Sigmoid colon (tissue), 7 donors: ENCODE results near the gene GJB2. TPM values are rescaled to one million over a fixed set of nuclear protein-coding genes. Genes with fewer than 3 reads are reported as not detected.
A peak's percentile ranks its signal among the peaks of the same experiment; 100 is the strongest.

ENCODE experiments used
- DNase-seq: peaks from one replicate; pipeline ENCODE4 v3.0.0-alpha.2; 2019
- H3K27ac ChIP-seq, 4 donors: fragments of 200-600 bp; sonication (generic); one replicate each; pipeline ENCODE4 v1.5.1; 2016 to 2019; ENCODE audit warnings: mild to moderate bottlenecking in 1 of 4
- H3K27me3 ChIP-seq, 3 donors: fragments of 200-600 bp; sonication (generic); one replicate each; pipeline ENCODE4 v1.5.1; 2019; ENCODE audit warnings: mild to moderate bottlenecking in 1 of 3
- H3K36me3 ChIP-seq, 4 donors: fragments of 200-600 bp; sonication (generic); one replicate each; pipeline ENCODE4 v1.5.1; 2016 to 2019
- H3K4me1 ChIP-seq, 4 donors: fragments of 200-600 bp; sonication (generic); one replicate each; pipeline ENCODE4 v1.5.1; 2017 to 2019
- H3K4me3 ChIP-seq, 4 donors: fragments of 200-600 bp; sonication (generic); one replicate each; pipeline ENCODE4 v1.5.1; 2017 to 2019; ENCODE audit warnings: mild to moderate bottlenecking in 2 of 4, moderate library complexity in 1 of 4
- H3K9me3 ChIP-seq, 4 donors: fragments of 200-600 bp in 3 of 4; sonication (generic) in 3 of 4; one replicate each; pipeline versions ENCODE4 v1.5.1 to v1.6.1; 2013 to 2019
- EP300 ChIP-seq, 4 donors: sonication (generic); formaldehyde crosslinking; IDR thresholded peaks; one replicate each; pipeline ENCODE4 v1.6.1; 2017; ENCODE audit warnings: antibody characterized with exemption in 4 of 4
- POLR2A ChIP-seq, 2 donors: fragments of 450-650 bp; IDR thresholded peaks; one replicate each; pipeline ENCODE4 v1.6.1; 2016; ENCODE audit warnings: antibody characterized with exemption in 2 of 2, mild to moderate bottlenecking in 2 of 2, moderate library complexity in 2 of 2
- POLR2AphosphoS5 ChIP-seq, 4 donors: sonication (generic); formaldehyde crosslinking; IDR thresholded peaks; one replicate each; pipeline ENCODE4 v1.6.1; 2017; ENCODE audit warnings: antibody characterized with exemption in 4 of 4
- WGBS, 2 donors: extraction: QIAGEN DNeasy Blood & Tissue Kit; methylation state at CpG; one replicate each; pipeline ENCODE4 v1.1.7; 2013; 5-methylcytosine and 5-hydroxymethylcytosine counted together
- intact Hi-C: fragments of 100-400 bp; cut with DNase I; formaldehyde crosslinking; loops from one replicate; pipeline ENCODE4 v1.15.1; 2023
- polyA plus RNA-seq, 3 donors: library from polyadenylated mRNA; stranded (reverse); fragments of 200-250 nt; gene quantifications; one replicate each; pipeline ENCODE4 v1.2.3, GENCODE V29; 2013
- total RNA-seq, 4 donors: library from RNA; depleted of rRNA; stranded (reverse); fragments of >200 nt; gene quantifications; one replicate each; pipeline ENCODE4 v1.1.0, GENCODE V29; 2016
- TF ChIP-seq, protein P1 (sequence below), 4 experiments: fragments of 450-650 bp in 3 of 4; fragments of 200-600 bp in 1 of 4; IDR thresholded peaks; one replicate each; pipeline ENCODE4 v1.5.1; 2016 to 2019; ENCODE audit warnings: antibody characterized with exemption in 4 of 4, mild to moderate bottlenecking in 3 of 4, moderate library complexity in 2 of 4
- donor health status: healthy with polysubstance abuse.
- donor health status: Bipolar disorder and iron deficiency.
- donor health status: healthy.

Gene GJB2
- total and polyA plus RNA-seq, 7 donors, result 0.49 to 25.9 (median 7.3) TPM; not detected in 3

DNA sequence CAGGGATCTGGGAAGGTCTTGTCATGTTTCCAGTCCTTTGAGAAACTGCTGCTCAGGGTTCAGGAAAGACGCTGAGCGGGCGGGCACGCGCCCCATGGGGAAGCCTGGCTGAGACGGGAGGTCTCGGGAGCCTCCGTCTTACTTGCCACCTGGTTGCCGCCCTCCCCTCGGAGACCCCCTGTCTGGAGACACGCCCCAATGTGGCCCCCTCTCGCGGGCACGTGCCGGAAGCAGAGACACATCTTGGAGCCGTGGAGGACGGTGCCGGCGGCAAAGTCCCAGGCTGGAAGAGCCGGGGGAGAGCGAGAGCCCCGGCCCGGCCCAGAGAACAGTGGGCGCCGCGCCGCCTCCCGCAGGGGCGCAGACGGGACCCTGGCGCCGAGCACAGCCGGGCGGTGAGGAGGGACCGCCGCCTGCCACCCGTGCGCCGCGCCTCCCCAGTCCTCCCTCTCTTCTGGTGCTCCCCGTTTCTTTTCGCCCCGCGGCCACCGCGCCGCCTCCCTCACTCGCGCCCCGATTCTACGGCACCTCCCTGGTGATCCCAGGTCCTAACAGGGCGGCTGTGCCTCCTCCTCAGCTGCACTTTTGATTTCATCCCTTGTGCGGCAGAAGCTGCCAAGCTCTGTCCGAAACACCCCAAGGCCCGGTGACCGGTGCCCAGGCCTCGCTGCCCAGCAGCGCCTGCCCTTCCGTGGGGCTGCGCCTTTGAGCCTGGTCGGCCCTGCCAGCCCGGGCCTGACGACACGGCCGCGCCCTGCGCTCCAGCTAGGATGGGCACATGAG, 15.5 kb downstream of the GJB2 start:
- no peak overlapping the region for H3K4me3 ChIP-seq
- no peaks in the 10 kb centered on the region for H3K9me3 ChIP-seq
- 54 to 56% methylated on average over 67 of the region's 67 CpGs for WGBS, 2 donors
- TF ChIP-seq POLR2AphosphoS5 (IDR thresholded peaks at IDR 0.05), result no peak
- intact Hi-C loops, result no loop called here
- no peak for DNase-seq
- H3K36me3 ChIP-seq, result no peaks in the 10 kb centered on the region
- peaks cover 0 to 6% (median 0%) of the 10 kb centered on the region in 4 donors for H3K4me1 ChIP-seq
- no peak overlapping the region for H3K27ac ChIP-seq
- H3K27me3 ChIP-seq, result peaks cover 6 to 66% (median 18%) of the 10 kb centered on the region in 3 donors

DNA sequence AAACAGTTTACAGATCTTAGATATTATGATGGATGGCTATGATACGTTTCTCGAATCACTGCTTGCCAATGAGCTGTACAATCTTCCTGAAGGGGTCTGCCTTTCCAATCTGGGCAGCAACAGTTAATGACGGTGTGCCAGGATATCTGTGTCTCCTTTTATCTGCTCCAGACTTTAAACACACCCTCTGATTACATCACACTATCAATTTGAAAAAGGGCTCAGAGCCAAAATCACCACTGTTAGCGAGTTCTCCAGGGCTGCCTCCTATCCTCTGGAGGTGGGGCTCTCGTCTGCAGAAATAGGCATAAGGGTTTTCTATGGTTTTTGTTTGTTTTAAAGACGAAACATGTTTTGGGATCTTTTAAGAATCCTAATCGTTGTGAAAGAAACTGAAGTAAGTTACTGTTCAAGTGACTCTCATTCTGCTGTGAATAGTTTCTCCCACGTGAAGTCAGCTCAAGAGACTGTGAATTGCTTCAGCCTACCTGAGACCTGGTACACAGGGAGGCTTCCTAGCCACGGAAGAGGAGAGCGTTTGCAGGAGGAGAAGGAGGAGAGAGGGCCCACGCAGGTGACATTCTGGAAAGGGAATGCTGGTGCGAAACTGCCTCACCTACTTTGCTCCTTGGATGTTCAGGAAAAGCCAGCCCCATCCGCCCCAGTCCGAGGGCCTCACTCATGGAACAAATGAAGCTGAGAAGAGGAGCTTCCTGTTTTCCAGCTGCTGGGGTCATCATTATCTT, 16.7 kb downstream of the GJB2 start:
- Histone ChIP-seq H3K27me3 (peaks cover 6 to 55% (median 18%) of the 10 kb centered on the region in 3 donors), H3K4me1 (peaks cover 0 to 6% (median 0%) of the 10 kb centered on the region in 4 donors), H3K27ac (peak overlapping the region in 1 of 4 donors; percentile 55), H3K4me3 (no peak overlapping the region), H3K36me3 (no peaks in the 10 kb centered on the region), H3K9me3 (no peaks in the 10 kb centered on the region)
- WGBS, 2 donors, result 67 to 77% methylated on average over 14 of the region's 14 CpGs
- no peak for TF ChIP-seq POLR2AphosphoS5 (IDR thresholded peaks at IDR 0.05)
- no peak for DNase-seq
- intact Hi-C loops, result no loop called here

DNA sequence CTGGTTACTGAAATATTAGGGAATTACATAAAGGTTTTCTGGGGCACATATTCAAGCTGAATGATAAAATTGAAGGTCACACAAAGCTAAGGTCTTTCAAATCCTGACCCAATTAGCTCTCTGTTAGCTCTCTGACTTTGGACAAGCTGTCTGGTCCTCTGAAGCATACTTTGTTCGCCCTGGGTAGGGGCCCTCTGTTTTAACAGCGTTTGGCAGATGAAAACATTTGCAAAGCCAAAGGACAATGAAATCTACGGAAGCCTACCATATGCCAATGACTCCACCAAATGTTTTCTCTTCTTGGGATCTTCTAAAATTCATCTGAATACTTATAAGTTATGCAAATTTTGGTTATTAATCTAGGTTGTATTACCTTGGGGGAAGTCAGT, 17.3 kb downstream of the GJB2 start:
- intact Hi-C loops, result no loop called here
- Histone ChIP-seq H3K4me3 (no peak overlapping the region), H3K27me3 (peaks cover 6 to 52% (median 18%) of the 10 kb centered on the region in 3 donors), H3K36me3 (no peaks in the 10 kb centered on the region), H3K9me3 (no peaks in the 10 kb centered on the region), H3K27ac (peak overlapping the region in 1 of 4 donors; percentile 55), H3K4me1 (peaks cover 0 to 6% (median 0%) of the 10 kb centered on the region in 4 donors)
- WGBS, 2 donors, result 89% methylated on average over 3 of the region's 3 CpGs
- DNase-seq, result no peak
- TF ChIP-seq EP300 (IDR thresholded peaks at IDR 0.05), result no peak
- no peak for TF ChIP-seq POLR2AphosphoS5 (IDR thresholded peaks at IDR 0.05)
- TF ChIP-seq POLR2A (IDR thresholded peaks at IDR 0.05), result no peak
- TF ChIP-seq, protein P1, sequence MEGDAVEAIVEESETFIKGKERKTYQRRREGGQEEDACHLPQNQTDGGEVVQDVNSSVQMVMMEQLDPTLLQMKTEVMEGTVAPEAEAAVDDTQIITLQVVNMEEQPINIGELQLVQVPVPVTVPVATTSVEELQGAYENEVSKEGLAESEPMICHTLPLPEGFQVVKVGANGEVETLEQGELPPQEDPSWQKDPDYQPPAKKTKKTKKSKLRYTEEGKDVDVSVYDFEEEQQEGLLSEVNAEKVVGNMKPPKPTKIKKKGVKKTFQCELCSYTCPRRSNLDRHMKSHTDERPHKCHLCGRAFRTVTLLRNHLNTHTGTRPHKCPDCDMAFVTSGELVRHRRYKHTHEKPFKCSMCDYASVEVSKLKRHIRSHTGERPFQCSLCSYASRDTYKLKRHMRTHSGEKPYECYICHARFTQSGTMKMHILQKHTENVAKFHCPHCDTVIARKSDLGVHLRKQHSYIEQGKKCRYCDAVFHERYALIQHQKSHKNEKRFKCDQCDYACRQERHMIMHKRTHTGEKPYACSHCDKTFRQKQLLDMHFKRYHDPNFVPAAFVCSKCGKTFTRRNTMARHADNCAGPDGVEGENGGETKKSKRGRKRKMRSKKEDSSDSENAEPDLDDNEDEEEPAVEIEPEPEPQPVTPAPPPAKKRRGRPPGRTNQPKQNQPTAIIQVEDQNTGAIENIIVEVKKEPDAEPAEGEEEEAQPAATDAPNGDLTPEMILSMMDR (IDR thresholded peaks at IDR 0.05), result no peak

DNA sequence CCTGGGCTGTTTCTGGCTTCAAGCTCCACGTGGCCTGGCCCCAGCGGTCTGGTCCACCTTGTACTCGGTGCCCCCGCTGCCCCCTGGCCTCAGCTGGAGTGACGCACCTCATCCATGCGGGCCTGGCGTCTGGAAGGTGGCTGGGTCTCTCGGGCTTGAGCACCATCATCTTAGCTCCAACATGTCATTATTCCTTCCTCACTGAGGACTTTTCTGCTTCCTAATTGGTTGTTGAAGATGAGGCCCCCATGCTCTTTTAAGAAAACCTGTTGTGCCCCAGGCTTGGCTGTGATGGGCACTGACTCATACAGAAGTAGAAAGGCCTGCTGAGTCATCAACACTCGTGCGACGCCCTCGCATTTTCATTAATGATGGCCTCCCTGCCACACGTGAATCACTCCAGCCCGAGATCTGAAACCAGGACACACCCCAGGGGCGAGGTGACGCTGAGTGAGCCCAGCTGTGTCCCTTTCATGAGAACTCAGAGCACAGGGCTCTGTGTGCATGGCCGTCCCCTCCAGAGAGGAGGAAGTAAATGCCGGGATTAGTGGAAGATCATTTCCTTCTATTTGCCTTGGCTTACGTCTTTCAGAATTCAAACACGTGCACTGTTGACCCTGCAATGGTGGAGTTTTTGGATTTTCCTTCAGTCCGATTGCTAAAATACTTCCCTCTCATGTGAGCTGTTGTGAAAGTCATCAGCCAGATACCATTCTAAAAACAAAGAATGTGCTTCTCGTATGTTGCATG, 17.9 kb downstream of the GJB2 start:
- TF ChIP-seq, protein P1 (IDR thresholded peaks at IDR 0.05), result no peak
- peak in 1 of 4 donors; percentile 48 for TF ChIP-seq POLR2AphosphoS5 (IDR thresholded peaks at IDR 0.05)
- peak in 1 of 4 donors; percentile 10 for TF ChIP-seq EP300 (IDR thresholded peaks at IDR 0.05)
- peak; percentile 82 for DNase-seq
- Histone ChIP-seq H3K4me3 (no peak overlapping the region), H3K36me3 (no peaks in the 10 kb centered on the region), H3K27ac (peak overlapping the region in 1 of 4 donors; percentile 55), H3K9me3 (no peaks in the 10 kb centered on the region), H3K4me1 (peaks cover 0 to 6% (median 0%) of the 10 kb centered on the region in 4 donors), H3K27me3 (peaks cover 6 to 51% (median 18%) of the 10 kb centered on the region in 3 donors)
- intact Hi-C loops, result no loop called here
- 38 to 47% methylated on average over 22 of the region's 22 CpGs for WGBS, 2 donors

DNA sequence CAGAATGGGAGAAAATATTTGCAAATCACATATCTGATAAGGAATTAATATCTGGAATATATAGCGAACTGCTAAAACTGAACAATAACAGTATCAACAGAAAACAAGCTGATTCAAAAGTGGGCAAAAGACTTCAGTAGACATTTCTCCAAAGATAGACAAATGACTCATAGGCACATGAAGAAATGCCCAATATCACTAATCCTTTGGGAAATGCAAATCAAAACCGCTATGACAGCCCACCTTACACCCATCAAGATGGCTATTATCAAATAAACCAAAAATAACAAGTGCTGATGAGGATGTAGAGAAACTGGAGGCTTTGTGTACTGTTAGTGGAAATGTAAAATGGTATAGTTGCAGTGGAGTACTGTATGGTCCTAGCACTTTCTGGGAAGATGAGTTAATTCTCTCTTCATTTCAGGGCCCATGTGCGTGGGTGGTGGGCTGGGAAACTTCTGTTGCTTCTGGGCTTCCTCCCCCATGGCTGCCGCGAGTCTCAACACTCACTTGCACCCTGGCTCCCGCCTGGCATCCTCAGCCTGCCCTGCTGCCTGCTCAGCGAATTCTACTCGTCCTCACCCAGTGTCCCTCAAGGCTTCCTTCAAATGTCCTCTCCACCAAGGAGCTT, 19.5 kb downstream of the GJB2 start:
- peaks cover 6 to 35% (median 10%) of the 10 kb centered on the region in 3 donors for H3K27me3 ChIP-seq
- TF ChIP-seq POLR2A (IDR thresholded peaks at IDR 0.05) (no peak), EP300 (IDR thresholded peaks at IDR 0.05) (no peak), POLR2AphosphoS5 (IDR thresholded peaks at IDR 0.05) (no peak)
- TF ChIP-seq, protein P1 (IDR thresholded peaks at IDR 0.05), result no peak
- intact Hi-C loops, result no loop called here
- 87 to 91% methylated on average over 8 of the region's 8 CpGs for WGBS, 2 donors
- no peaks in the 10 kb centered on the region for H3K36me3 ChIP-seq
- no peaks in the 10 kb centered on the region for H3K9me3 ChIP-seq
- H3K27ac ChIP-seq, result no peak overlapping the region
- peaks cover 0 to 6% (median 0%) of the 10 kb centered on the region in 4 donors for H3K4me1 ChIP-seq
- no peak overlapping the region for H3K4me3 ChIP-seq
- no peak for DNase-seq
